GM21367 (cell line): ENCODE data around the gene RALGAPA2.

Experiments
- ATAC-seq: cut with Tn5 transposase; IDR thresholded peaks from one replicate; pipeline ENCODE4 v1.9.1; 2021; ENCODE audit not compliant: unreplicated experiment

Gene RALGAPA2

DNA sequence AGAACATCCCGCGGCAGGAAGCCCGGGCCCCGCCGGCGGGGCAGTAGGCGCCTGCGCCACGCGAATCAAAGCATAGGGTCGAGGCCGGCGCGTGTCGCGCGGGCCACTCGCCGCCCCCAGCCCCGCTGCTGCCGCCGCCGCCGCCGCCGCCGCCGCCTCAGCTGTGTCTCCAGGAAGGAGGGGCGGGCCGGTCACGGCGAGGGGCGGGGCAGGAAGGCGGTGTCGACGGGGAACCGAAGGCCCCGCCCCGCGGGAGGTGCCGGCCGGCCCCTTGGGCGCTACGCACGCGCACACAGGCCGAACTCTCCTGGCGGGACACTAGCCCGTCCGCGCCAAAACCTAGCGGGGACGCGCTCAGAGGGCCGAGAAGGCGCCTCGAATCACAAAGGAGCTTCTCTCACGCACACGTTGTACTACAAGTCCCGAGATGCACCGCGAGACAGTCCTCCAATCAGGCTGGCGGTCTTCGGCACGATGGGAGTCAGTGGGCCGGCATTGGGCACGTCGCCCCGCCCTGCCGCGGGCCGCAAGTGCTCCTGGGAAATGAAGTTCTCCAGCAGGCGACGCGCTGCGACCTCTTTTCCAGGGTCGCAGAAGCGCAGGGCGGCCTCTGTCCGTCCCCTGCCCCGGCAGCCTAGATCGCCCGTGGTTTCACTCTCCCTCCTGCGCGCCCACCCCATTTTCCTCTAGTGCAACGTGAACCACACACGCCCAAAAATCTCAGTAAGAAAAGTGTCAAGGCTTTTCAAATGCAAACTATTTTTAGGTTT is at the start of gene RALGAPA2:
TSS of gene RALGAPA2 (minus strand) at position 171 of the 770 bp plus-strand sequence. CDS start at position 7, 164 bp downstream.
- peak; percentile 93 for ATAC-seq

GRCh38 chr20:20761301-20761700 is 48.9 kb upstream of the RALGAPA2 start:
- ATAC-seq = no peak

DNA sequence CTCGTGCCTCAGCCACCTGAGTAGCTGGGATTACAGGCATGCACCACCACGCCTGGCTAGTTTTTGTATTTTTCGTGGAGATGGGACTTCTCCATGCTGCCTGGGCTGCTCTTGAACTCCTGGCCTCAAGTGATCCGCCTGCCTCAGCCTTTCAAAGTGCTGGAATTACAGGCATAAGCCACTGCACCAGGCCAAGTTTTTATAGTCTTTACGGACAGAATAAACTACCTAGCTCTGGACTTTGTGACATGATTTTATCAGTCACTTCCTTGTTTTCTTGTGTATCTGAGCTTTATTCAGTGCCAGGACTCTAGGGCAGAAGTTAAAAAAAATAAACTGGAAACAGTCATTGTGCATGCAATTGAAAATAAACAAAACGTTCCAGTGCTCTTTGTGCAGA is 46.7 kb upstream of the RALGAPA2 start:
- no peak for ATAC-seq

- ATAC-seq = no peak
Measured at GRCh38 chr20:20755674-20756319, 43.4 kb upstream of the RALGAPA2 start.

GRCh38 chr20:20755231-20755630 is 42.8 kb upstream of the RALGAPA2 start:
- ATAC-seq = no peak

GRCh38 chr20:20754714-20755113 is 42.3 kb upstream of the RALGAPA2 start:
- no peak for ATAC-seq

DNA sequence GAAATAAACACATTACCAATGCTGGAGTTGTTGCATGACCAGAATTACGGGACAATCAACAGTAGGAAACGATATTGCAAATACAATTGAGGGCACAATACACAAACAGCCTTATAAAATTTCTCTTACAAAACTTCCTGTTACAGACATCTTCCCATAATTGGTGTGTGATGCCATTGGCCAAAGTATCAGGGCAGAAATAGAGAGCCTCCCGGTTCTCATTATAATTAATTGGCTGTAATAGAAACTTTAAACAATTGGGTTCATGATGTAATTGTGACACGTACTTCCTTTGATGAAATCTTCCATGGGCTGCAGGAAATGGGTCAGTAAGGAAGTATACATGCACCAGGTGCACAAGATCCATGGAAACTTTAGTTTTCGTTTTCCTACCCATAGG is 40.3 kb upstream of the RALGAPA2 start:
- ATAC-seq = no peak

GRCh38 chr20:20747298-20747697 is 34.9 kb upstream of the RALGAPA2 start:
- no peak for ATAC-seq

DNA sequence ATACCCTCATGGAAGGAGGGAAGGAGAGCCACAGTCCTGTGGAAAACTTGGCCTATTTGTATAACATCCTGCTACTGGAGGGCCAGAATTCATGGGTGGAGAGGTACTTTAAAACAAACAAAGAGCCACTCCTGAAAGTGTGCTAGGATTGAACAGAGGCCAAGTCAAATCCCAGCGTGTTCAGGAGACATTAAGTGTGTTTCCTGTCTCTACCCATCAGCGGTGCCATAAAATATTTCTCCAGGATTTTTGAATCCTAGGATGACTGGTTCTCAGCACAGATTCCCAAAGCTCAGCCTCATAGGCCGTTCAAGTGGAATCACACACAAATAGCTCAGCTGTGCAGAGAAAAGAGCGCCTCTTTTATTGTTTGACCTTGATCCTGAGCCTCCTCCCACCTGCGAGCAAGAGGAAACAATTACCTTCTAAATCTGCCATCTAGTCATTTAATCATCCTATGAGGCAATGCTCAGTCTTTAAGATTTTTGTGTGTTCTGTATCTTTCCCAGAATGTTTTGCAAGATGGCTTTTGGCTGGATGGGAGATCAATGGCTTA is 31.8 kb upstream of the RALGAPA2 start:
- ATAC-seq = no peak

DNA sequence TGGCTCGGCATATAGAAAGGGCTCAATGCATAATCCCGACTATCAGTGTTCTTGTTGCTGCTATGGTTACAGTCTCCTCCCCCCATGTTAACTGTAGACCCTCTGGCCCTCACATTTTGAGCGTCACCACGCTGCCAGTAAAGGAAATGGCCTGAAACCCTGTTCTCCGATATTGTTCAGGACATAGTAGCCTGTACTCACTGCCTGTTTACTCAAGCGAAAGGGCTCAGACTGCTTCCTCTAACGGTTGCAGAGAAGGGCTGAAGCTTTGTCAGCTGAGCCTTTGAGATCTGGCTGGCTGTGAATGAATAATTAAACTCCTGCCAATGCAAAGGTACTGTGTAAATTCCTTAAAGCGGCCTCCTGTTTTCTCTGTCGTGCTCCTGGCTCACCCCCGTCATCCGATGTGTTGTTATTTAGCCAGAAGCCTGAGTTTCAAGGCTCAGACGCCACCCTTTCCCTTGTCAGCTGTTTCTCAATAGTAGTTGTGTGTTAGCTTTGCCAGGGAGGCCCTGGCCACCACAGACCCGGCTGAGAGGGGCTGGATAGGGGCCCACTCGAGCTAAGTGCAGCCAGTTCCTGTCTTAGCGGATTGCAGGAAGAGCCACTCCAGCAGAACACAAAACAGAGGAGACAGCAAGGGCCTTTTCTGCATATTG is 31.2 kb upstream of the RALGAPA2 start:
- peak; percentile 51 for ATAC-seq

- ATAC-seq = no peak
Measured at GRCh38 chr20:20741087-20742045, 28.9 kb upstream of the RALGAPA2 start.

- no peak for ATAC-seq
Measured at GRCh38 chr20:20740541-20740940, 28.1 kb upstream of the RALGAPA2 start.

DNA sequence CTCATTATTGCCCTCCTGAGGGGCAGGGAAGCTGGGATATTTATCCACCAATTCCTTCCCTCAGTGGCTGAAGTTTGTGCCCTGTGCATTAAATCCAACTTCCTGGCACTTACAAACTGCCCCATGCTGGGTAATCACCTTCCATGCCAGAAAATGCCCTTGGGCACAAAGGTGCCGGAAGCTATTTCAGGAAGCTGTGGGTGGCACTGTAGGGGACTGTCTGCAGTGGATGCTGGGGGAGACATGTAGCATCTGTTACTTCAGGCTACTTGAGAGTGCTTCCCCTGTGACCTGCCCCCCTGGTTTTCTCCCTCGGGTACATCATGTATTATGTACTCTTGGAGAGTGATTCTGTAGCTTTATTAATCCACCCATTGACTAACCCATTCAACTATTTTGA is 24.7 kb upstream of the RALGAPA2 start:
- no peak for ATAC-seq

DNA sequence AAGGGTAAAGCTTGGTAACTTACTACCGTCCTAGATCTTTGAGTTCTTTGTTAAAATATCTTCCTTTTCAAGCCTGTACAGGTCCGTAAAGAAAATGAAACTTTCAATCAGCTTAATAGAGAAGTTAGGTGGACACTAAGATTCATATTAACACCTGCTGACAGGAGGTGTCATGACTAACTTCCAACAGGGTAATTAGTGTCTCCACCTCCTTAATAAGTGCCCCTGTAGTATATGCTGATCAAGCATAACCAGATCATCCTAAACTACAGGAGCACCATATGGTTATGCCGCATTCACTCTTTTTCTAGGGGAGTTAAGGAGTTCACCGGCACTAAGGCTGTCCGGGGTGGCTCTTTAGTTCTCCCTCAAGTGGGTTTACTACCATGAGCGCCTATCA is 23.9 kb upstream of the RALGAPA2 start:
- ATAC-seq = no peak

GRCh38 chr20:20734475-20734948 is 22.1 kb upstream of the RALGAPA2 start:
- no peak for ATAC-seq

- ATAC-seq = no peak
Measured at GRCh38 chr20:20733943-20734342, 21.5 kb upstream of the RALGAPA2 start.

- ATAC-seq = no peak
Measured at GRCh38 chr20:20732641-20733040, 20.2 kb upstream of the RALGAPA2 start.

GRCh38 chr20:20731945-20732296 is 19.5 kb upstream of the RALGAPA2 start:
- no peak for ATAC-seq

- ATAC-seq = no peak
Measured at GRCh38 chr20:20731000-20731944, 18.8 kb upstream of the RALGAPA2 start.
